GM19351 (cell line): ENCODE results near the gene NFASC.

Experiments
- ATAC-seq: cut with Tn5 transposase; IDR thresholded peaks from one replicate; pipeline ENCODE4 v1.9.1; 2021; ENCODE audit warnings: mild to moderate bottlenecking, moderate library complexity; ENCODE audit not compliant: unreplicated experiment

NFASC gene

GRCh38 chr1:205058853-205059252 is 188.2 kb downstream of the NFASC start:
- ATAC-seq: no peak

GRCh38 chr1:205059660-205060059 is 189.0 kb downstream of the NFASC start:
- no peak for ATAC-seq

DNA sequence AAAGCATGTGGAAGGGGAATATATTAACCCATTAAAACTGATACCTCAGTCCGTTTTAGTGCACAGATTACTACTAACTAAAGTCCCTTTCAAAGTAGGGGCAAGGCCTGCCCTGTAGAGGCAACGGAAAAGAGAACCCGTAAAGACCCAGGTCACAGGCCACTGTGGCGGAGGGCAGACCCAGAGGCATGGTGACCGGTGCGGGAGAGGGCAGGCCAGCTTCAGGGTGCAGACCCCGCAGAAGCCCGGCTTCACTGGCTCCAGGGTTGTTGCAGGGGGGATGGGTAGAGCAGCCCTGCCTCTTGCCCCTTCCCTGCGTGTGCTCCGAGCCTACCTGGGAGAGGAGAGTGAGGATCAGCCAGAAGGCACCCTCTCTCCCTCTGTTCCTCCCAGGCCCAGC is 190.1 kb downstream of the NFASC start:
- no peak for ATAC-seq

GRCh38 chr1:205061227-205061626 is 190.6 kb downstream of the NFASC start:
- no peak for ATAC-seq

DNA sequence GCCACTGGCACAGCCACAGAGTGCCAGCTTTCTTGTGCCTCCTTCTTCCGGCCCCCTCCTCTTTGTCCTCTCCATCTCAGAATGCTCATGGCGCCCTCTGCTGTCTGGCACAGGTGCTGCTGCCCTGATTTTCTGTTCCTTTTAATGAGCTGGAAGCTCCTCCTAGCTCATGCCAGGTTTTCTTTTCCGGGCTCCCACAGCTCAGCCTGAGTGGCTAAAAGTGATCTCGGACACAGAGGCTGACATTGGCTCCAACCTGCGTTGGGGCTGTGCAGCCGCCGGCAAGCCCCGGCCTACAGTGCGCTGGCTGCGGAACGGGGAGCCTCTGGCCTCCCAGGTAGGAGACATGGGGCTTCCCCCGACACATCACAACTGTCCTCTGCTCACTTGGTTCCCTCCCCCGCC is 191.0 kb downstream of the NFASC start:
- ATAC-seq: no peak

- ATAC-seq: no peak
Measured at GRCh38 chr1:205062319-205062718, 191.7 kb downstream of the NFASC start.

GRCh38 chr1:205062895-205063294 is 192.2 kb downstream of the NFASC start:
- no peak for ATAC-seq

- ATAC-seq: no peak
Measured at GRCh38 chr1:205064301-205064700, 193.6 kb downstream of the NFASC start.

DNA sequence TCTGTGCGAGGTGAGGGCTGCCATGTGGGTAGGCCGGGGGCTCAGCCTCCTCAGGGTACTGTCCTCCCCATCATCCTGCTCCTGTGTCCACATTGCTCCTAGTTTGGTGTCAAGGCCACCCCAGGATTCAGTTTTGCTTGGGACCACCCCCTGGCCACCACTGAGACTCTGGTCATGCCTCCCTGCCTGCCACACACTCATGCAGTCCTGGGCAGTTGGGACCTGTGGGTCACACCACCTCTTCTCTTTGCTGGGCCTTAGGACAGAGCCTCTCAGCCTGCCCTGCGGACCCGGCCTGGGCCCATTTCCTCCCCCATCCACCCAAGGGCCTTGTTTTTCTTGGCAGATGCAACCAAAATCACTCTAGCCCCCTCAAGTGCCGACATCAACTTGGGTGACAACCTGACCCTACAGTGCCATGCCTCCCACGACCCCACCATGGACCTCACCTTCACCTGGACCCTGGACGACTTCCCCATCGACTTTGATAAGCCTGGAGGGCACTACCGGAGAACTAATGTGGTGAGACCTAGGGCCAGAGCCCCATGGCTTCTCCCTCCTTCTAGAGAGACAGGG is 194.2 kb downstream of the NFASC start:
- ATAC-seq: no peak

DNA sequence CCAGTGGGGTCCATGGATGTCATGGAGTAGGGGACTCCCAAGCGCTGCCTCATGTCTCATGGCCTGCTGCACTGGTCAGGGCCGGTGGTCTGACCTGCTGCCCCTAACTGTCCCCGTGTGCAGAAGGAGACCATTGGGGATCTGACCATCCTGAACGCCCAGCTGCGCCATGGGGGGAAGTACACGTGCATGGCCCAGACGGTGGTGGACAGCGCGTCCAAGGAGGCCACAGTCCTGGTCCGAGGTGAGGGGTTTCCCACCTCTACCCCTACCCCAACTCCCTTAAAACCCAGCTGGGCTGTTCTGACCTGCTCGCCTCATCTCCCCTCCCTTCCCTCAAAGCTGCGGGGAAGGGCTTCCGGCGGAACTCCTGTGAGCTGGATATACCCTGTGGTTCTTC is 195.0 kb downstream of the NFASC start:
- ATAC-seq: no peak

GRCh38 chr1:205066141-205066818 is 195.6 kb downstream of the NFASC start:
- no peak for ATAC-seq

GRCh38 chr1:205067031-205067430 is 196.4 kb downstream of the NFASC start:
- ATAC-seq: no peak

GRCh38 chr1:205068001-205068400 is 197.3 kb downstream of the NFASC start:
- no peak for ATAC-seq

- ATAC-seq: no peak
Measured at GRCh38 chr1:205068457-205069040, 197.9 kb downstream of the NFASC start.

- ATAC-seq: no peak
Measured at GRCh38 chr1:205069371-205070125, 198.9 kb downstream of the NFASC start.

DNA sequence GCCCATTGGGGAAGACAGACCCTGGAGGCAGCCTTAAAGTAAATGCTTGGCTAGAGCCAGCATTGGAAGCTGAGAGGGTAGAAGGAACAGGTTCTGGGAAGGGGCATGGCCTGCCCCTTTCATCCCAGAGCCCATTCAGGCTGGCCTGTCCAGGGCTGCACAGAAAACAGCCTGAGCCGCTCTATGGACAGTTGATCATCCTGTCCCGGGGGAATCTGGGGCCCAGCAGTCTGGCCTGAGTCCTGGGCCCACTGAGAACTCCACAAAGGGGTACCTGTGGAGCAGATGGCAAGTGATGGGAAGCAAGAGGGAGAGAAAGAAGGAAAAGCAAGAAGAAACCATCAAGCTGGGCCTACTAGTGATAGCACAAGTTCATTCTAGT is 200.4 kb downstream of the NFASC start:
- ATAC-seq: no peak

GRCh38 chr1:205071801-205072200 is 201.1 kb downstream of the NFASC start:
- no peak for ATAC-seq

GRCh38 chr1:205072286-205072685 is 201.6 kb downstream of the NFASC start:
- no peak for ATAC-seq
